MCF 10A (cell line): ENCODE data around the gene DNAH10. TPM values are rescaled to one million over a fixed set of nuclear protein-coding genes. Genes with fewer than 3 reads are reported as not detected.
A peak's percentile ranks its signal among the peaks of the same experiment; 100 is the strongest.

Experiments
- BruUV-seq: library from RNA; stranded (reverse); fragments of 400-500 nt; replicated peaks from 2 replicates; lab custom pipeline; 2021; lab: Mats Ljungman, UMichigan
- CTCF ChIA-PET: fragments of 300-600 bp; sonication (Branson Sonifier 250); formaldehyde crosslinking; extraction: SDS; loops from one replicate; lab custom pipeline; 2021; ENCODE audit warnings: antibody characterized with exemption, inconsistent platforms; lab: Yijun Ruan, JAX
- POLR2A ChIA-PET: fragments of 300-600, 350-650 bp; sonication (Branson Sonifier 250); formaldehyde crosslinking; extraction: SDS; loops from one replicate; lab custom pipeline; 2020; ENCODE audit warnings: antibody characterized with exemption, inconsistent platforms; lab: Yijun Ruan, JAX
- DNase-seq: peaks from one replicate; pipeline ENCODE4 v3.0.0-alpha.2; 2018; ENCODE audit not compliant: unreplicated experiment
- H3K27ac Mint-ChIP-seq: one replicate; pipeline ENCODE4 v1.8.0; 2022; ENCODE audit warnings: mild to moderate bottlenecking, low read depth, mixed read lengths; ENCODE audit not compliant: unreplicated experiment
- H3K27me3 Mint-ChIP-seq: one replicate; pipeline ENCODE4 v1.8.0; 2022; ENCODE audit warnings: mixed read lengths; ENCODE audit not compliant: insufficient read depth, unreplicated experiment
- H3K36me3 Mint-ChIP-seq: one replicate; pipeline ENCODE4 v1.8.0; 2022; ENCODE audit warnings: mild to moderate bottlenecking, moderate library complexity, mixed read lengths; ENCODE audit not compliant: insufficient read depth, unreplicated experiment
- H3K4me1 Mint-ChIP-seq: one replicate; pipeline ENCODE4 v1.8.0; 2022; ENCODE audit warnings: mixed read lengths; ENCODE audit not compliant: insufficient read depth, unreplicated experiment
- H3K4me3 Mint-ChIP-seq: one replicate; pipeline ENCODE4 v1.8.0; 2022; ENCODE audit warnings: mild to moderate bottlenecking, moderate library complexity, mixed read lengths; ENCODE audit not compliant: unreplicated experiment
- H3K9me3 Mint-ChIP-seq: one replicate; pipeline ENCODE4 v1.8.0; 2022; ENCODE audit warnings: mixed read lengths; ENCODE audit not compliant: unreplicated experiment
- CTCF ChIP-seq: fragments of 200-600 bp; IDR thresholded peaks from one replicate; pipeline ENCODE4 v1.8.0; 2022; ENCODE audit warnings: antibody characterized with exemption, mild to moderate bottlenecking; ENCODE audit not compliant: unreplicated experiment
- intact Hi-C: fragments of 100-400 bp; cut with micrococcal nuclease; formaldehyde crosslinking; loops from 2 replicates; pipeline ENCODE4 v1.14.1; 2022
- total RNA-seq: library from RNA; stranded (reverse); gene quantifications from 2 replicates; pipeline ENCODE4 v1.2.3, GENCODE V29; 2022

DNAH10 gene
- total RNA-seq, 1 experiment from 2014 or later, result 0.21 TPM

DNA sequence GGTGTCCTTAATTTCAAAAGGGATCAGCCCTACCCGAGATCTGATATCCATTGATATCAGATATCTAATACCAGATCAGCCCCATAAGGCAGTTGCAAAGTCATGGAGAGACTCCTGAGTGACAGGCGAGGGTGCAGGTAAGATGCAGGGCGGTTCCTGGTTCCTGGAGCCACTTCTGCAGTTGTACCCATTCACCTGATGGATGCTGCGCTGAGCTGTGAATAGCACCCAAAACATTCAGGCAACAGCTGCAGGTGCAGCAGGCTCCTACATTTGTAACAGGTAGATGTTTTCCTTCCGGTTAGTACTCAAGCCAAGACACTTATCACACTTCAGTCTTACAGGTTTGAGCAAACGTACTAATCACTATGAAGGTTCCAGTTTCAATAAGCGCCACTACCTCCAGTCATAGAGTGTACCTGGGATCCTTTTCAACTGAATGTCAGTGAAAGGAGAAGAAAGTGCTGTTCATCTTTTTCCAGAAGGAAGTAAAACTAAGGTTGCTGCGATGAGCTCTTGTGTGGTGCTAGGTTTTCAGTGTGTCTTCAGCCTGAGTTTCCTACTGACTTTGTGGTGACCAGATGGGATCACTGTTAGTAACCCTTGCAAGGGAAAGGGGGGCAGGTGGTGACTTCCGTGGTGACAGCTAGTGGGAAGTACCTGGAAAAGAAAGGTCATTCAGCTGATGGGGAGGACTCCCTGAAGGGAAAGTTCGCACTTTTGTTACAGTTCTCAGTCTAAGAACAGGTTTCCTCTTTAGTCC, 48.1 kb upstream of the DNAH10 start:
- no peaks in the 10 kb centered on the region for H3K9me3 Mint-ChIP-seq
- peaks cover 11% of the 10 kb centered on the region for H3K36me3 Mint-ChIP-seq
- peak overlapping the region; percentile 91 for H3K4me3 Mint-ChIP-seq
- no peaks in the 10 kb centered on the region for H3K27me3 Mint-ChIP-seq
- no peak overlapping the region for H3K27ac Mint-ChIP-seq
- no peak for TF ChIP-seq CTCF
- BruUV-seq, result no TSS peak
- ChIA-PET CTCF (interaction anchor here (0.6 kb wide), 1 partner anchor 151 kb away, joined by 3 read pairs; no protein-coding TSS in a partner anchor), POLR2A (interaction anchor here (1.0 to 2.8 kb wide), 10 partner anchors 11 to 112 kb away, joined by 3 to 27 read pairs (median 6); partner anchors contain the start of genes DDX55, EIF2B1, GTF2H3 and TCTN2)
- intact Hi-C loops, result loop anchor here (2.0 kb wide), 1 partner anchor 53 kb away; no protein-coding TSS in a partner anchor
- no peak for DNase-seq
- H3K4me1 Mint-ChIP-seq, result peaks cover 16% of the 10 kb centered on the region

DNA sequence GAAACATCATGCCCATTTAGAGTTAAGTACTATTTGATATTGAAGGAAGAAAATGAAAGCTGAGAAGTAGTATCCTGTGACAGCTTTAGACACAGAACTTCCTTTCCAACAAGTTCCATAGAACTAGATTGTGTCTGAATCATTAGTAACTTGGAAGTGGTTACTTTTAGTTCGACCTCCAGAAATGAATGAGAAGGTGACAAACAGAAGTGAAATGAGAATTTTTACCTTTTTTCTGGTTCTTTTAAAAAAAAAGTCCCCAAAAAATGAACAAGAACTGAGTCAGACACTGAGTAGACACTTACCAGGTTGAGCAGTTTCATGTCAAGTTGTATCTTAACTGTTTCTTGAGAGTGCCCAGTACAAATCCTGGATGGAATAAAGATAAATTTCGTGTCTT, 46.9 kb upstream of the DNAH10 start:
- intact Hi-C loops, result no loop called here
- no peaks in the 10 kb centered on the region for H3K27me3 Mint-ChIP-seq
- no peak overlapping the region for H3K27ac Mint-ChIP-seq
- H3K4me1 Mint-ChIP-seq, result peaks cover 16% of the 10 kb centered on the region
- TF ChIP-seq CTCF, result no peak
- ChIA-PET POLR2A (interaction anchor here (0.7 kb wide), 1 partner anchor 114 kb away, joined by 3 read pairs; no protein-coding TSS in a partner anchor), CTCF (no interaction called here)
- peaks cover 11% of the 10 kb centered on the region for H3K36me3 Mint-ChIP-seq
- no peak overlapping the region for H3K4me3 Mint-ChIP-seq
- no peak for DNase-seq
- BruUV-seq, result no TSS peak
- no peaks in the 10 kb centered on the region for H3K9me3 Mint-ChIP-seq

- no peak overlapping the region for H3K27ac Mint-ChIP-seq
- TF ChIP-seq CTCF, result no peak
- H3K27me3 Mint-ChIP-seq, result no peaks in the 10 kb centered on the region
- CTCF ChIA-PET, result interaction anchor here (0.6 to 0.8 kb wide), 2 partner anchors 57 to 1189 kb away, joined by 3 to 6 read pairs; no protein-coding TSS in a partner anchor
- intact Hi-C loops, result no loop called here
- POLR2A ChIA-PET, result no interaction called here
- H3K4me1 Mint-ChIP-seq, result peaks cover 16% of the 10 kb centered on the region
- no peaks in the 10 kb centered on the region for H3K9me3 Mint-ChIP-seq
- H3K4me3 Mint-ChIP-seq, result no peak overlapping the region
- H3K36me3 Mint-ChIP-seq, result peaks cover 4% of the 10 kb centered on the region
- no peak for DNase-seq
- no TSS peak for BruUV-seq
Observed at GRCh38 chr12:123717350-123717749, 44.8 kb upstream of the DNAH10 start.

DNA sequence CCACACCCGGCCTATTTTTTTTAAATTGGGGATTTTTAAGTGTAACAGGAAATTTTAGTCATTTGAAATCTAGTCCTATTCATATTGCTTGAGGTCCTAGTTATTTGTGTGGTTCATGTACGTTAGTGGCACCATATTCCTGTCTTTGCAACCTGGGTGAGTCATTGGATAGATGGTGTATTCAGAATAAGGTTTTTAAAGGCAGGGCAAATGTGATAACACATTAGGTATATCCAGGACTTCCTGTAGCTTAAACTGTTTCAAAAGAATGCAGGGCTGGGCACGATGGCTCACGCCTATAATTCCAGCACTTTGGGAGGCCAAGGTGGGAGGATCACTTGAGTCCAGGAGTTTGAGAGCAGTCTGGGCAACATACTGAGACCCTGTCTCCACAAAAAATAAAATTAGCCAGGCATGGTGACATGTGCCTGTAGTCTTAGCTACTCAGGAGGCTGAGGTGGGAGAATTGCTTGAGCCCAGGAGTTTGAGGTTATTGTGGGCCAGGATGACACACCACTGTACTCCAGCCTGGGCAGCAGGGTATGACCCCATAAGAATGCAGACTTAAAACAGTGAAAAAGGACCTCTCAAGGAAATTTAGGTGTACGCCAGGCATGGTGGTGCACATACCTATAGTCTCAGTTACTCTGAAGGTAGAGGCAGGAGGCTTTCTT, 41.8 kb upstream of the DNAH10 start:
- Mint-ChIP-seq H3K27me3 (no peaks in the 10 kb centered on the region), H3K4me1 (no peaks in the 10 kb centered on the region), H3K4me3 (no peak overlapping the region), H3K9me3 (no peaks in the 10 kb centered on the region), H3K36me3 (peaks cover 25% of the 10 kb centered on the region), H3K27ac (no peak overlapping the region)
- BruUV-seq, result no TSS peak
- TF ChIP-seq CTCF, result no peak
- DNase-seq, result no peak
- POLR2A ChIA-PET, result no interaction called here
- CTCF ChIA-PET, result no interaction called here
- intact Hi-C loops, result no loop called here
